SK-N-SH treated with all-trans-retinoic acid at 6 μM for 48 hours (cell line): ENCODE results near the gene MDFIC2.
"Not testable (repeated sequence)": the region's sequence is repeated elsewhere in the genome, so short reads cannot be mapped to it uniquely, and the experiment has no call there.

Source experiments
- ATAC-seq: fragments of 200-7000 bp; cut with Tn5 transposase; 3 replicates; pipeline ENCODE4 v1.9.1; 2020; ENCODE audit warnings: mild to moderate bottlenecking, moderate library complexity
- ARNTL ChIP-seq: fragments of 450-650 bp; formaldehyde crosslinking; IDR thresholded peaks from 2 replicates; pipeline ENCODE4 v1.5.0; 2020; ENCODE audit warnings: low read depth, mild to moderate bottlenecking, moderate library complexity, borderline replicate concordance
- ESRRG ChIP-seq: fragments of 250-450 bp; sonication (Bioruptor Pico); IDR thresholded peaks from 2 replicates; pipeline ENCODE4 v1.6.1; 2021; ENCODE audit warnings: mild to moderate bottlenecking
- GLIS3 ChIP-seq: fragments of 250-450 bp; sonication (Bioruptor Pico); IDR thresholded peaks from 2 replicates; pipeline ENCODE4 v1.5.0; 2020; ENCODE audit warnings: mild to moderate bottlenecking, moderate library complexity
- ISL1 ChIP-seq: fragments of 250-450 bp; sonication (Bioruptor Pico); IDR thresholded peaks from 2 replicates; pipeline ENCODE4 v2.1.2; 2022; ENCODE audit warnings: mild to moderate bottlenecking, moderate library complexity
- OSR1 ChIP-seq: fragments of 250-450 bp; sonication (Bioruptor Pico); IDR thresholded peaks from 2 replicates; pipeline ENCODE4 v1.8.0; 2022; ENCODE audit warnings: moderate library complexity, mild to moderate bottlenecking, inconsistent platforms
- PPARA ChIP-seq: fragments of 250-450 bp; sonication (Bioruptor Pico); IDR thresholded peaks from 2 replicates; pipeline ENCODE4 v1.5.0; 2020; ENCODE audit warnings: mild to moderate bottlenecking, borderline replicate concordance
- RARB ChIP-seq: fragments of 250-450 bp; sonication (Bioruptor Pico); IDR thresholded peaks from 2 replicates; pipeline ENCODE4 v1.8.0; 2021; ENCODE audit warnings: mild to moderate bottlenecking, moderate library complexity
- SNAI2 ChIP-seq: fragments of 250-450 bp; sonication (Bioruptor Pico); IDR thresholded peaks from 2 replicates; pipeline ENCODE4 v1.5.0; 2020; ENCODE audit warnings: mild to moderate bottlenecking, moderate library complexity
- TCF4 ChIP-seq: fragments of 250-450 bp; sonication (Bioruptor Pico); IDR thresholded peaks from 2 replicates; pipeline ENCODE4 v1.8.0; 2021; ENCODE audit warnings: mild to moderate bottlenecking, moderate library complexity, borderline replicate concordance
- TOX ChIP-seq: fragments of 250-450 bp; sonication (Bioruptor Pico); IDR thresholded peaks from 2 replicates; pipeline ENCODE4 v1.8.0; 2021; ENCODE audit warnings: mild to moderate bottlenecking, moderate library complexity, borderline replicate concordance
- ZC3H10 ChIP-seq: fragments of 250-450 bp; sonication (Bioruptor Pico); IDR thresholded peaks from 2 replicates; pipeline ENCODE4 v1.5.1; 2021; ENCODE audit warnings: mild to moderate bottlenecking, moderate library complexity
- ZFP3 ChIP-seq: fragments of 250-450 bp; sonication (Bioruptor Pico); IDR thresholded peaks from 2 replicates; pipeline ENCODE4 v1.5.0; 2020; ENCODE audit warnings: mild to moderate bottlenecking, moderate library complexity
- ZFP30 ChIP-seq: fragments of 450-650 bp; formaldehyde crosslinking; IDR thresholded peaks from 2 replicates; pipeline ENCODE4 v1.5.0; 2022; ENCODE audit warnings: mild to moderate bottlenecking, moderate library complexity
- ZNF565 ChIP-seq: fragments of 450-650 bp; formaldehyde crosslinking; conservative IDR thresholded peaks from 2 replicates; pipeline ENCODE4 v1.5.0; 2020; ENCODE audit warnings: low read depth, mild to moderate bottlenecking, moderate library complexity
- ZNF70 ChIP-seq: fragments of 450-650 bp; formaldehyde crosslinking; IDR thresholded peaks from 2 replicates; pipeline ENCODE4 v1.5.0; 2020; ENCODE audit warnings: mild to moderate bottlenecking, moderate library complexity
- TF ChIP-seq, protein P1 (sequence below): fragments of 250-450 bp; sonication (Bioruptor Pico); IDR thresholded peaks from 2 replicates; pipeline ENCODE4 v1.8.0; 2020; ENCODE audit warnings: mild to moderate bottlenecking, moderate library complexity, borderline replicate concordance
- TF ChIP-seq, protein P2 (sequence below): fragments of 250-450 bp; sonication (Bioruptor Pico); IDR thresholded peaks from 2 replicates; pipeline ENCODE4 v1.5.0; 2020; ENCODE audit warnings: mild to moderate bottlenecking, moderate library complexity
- TF ChIP-seq, protein P3 (sequence below): fragments of 250-450 bp; sonication (Bioruptor Pico); IDR thresholded peaks from 2 replicates; pipeline ENCODE4 v1.5.1; 2021; ENCODE audit warnings: mild to moderate bottlenecking, moderate library complexity
- TF ChIP-seq, protein P4 (sequence below): fragments of 250-450 bp; sonication (Bioruptor Pico); IDR thresholded peaks from 2 replicates; pipeline ENCODE4 v1.5.1; 2020; ENCODE audit warnings: low read depth, mild to moderate bottlenecking, moderate library complexity

Gene MDFIC2

DNA sequence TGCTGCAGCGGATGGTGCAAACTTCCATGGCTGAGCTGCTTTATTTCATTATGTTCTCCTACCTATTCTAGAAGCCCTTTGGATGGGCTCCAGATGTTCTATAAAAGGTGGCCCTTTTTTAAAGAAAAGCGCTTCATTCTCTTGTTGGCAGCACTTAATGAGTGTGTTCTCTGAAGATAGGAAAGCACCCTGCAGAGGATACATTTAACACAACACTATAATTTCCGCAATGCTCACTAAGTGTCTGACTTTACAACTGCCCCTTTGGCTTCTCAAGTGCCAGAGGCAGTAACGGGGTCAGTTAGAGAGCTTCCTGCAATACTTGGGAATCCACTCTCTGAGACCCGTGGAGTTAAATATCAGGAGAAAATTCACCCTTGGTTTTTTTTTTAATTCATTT is 88.1 kb downstream of the MDFIC2 start (continued):
- TF ChIP-seq, protein P1, sequence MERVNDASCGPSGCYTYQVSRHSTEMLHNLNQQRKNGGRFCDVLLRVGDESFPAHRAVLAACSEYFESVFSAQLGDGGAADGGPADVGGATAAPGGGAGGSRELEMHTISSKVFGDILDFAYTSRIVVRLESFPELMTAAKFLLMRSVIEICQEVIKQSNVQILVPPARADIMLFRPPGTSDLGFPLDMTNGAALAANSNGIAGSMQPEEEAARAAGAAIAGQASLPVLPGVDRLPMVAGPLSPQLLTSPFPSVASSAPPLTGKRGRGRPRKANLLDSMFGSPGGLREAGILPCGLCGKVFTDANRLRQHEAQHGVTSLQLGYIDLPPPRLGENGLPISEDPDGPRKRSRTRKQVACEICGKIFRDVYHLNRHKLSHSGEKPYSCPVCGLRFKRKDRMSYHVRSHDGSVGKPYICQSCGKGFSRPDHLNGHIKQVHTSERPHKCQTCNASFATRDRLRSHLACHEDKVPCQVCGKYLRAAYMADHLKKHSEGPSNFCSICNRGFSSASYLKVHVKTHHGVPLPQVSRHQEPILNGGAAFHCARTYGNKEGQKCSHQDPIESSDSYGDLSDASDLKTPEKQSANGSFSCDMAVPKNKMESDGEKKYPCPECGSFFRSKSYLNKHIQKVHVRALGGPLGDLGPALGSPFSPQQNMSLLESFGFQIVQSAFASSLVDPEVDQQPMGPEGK (CRISPR knock-in tag), result no peak
- no peak for TF ChIP-seq TOX

DNA sequence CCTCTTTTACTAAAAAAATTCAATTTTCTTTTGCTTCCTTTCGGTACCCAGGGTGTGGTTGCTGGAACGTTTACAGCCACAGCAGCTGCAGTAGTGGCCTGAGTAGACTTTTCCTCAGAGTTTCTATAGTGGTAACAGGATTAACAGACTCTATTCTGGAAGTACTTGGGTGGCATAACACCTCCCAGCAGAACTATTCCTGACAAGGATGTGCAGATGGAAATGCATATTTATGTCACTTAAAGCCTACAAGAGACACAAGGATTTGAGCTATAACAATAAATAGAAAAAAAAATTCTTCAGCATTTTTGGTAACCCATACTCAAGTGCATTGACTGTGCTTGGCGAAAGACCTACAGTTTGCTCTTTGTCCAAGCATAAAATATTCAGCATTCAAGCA is 94.0 kb downstream of the MDFIC2 start:
- TF ChIP-seq ESRRG (CRISPR knock-in tag), result no peak
- TF ChIP-seq TOX, result no peak
- TF ChIP-seq, protein P2, sequence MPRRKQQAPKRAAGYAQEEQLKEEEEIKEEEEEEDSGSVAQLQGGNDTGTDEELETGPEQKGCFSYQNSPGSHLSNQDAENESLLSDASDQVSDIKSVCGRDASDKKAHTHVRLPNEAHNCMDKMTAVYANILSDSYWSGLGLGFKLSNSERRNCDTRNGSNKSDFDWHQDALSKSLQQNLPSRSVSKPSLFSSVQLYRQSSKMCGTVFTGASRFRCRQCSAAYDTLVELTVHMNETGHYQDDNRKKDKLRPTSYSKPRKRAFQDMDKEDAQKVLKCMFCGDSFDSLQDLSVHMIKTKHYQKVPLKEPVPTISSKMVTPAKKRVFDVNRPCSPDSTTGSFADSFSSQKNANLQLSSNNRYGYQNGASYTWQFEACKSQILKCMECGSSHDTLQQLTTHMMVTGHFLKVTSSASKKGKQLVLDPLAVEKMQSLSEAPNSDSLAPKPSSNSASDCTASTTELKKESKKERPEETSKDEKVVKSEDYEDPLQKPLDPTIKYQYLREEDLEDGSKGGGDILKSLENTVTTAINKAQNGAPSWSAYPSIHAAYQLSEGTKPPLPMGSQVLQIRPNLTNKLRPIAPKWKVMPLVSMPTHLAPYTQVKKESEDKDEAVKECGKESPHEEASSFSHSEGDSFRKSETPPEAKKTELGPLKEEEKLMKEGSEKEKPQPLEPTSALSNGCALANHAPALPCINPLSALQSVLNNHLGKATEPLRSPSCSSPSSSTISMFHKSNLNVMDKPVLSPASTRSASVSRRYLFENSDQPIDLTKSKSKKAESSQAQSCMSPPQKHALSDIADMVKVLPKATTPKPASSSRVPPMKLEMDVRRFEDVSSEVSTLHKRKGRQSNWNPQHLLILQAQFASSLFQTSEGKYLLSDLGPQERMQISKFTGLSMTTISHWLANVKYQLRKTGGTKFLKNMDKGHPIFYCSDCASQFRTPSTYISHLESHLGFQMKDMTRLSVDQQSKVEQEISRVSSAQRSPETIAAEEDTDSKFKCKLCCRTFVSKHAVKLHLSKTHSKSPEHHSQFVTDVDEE (CRISPR knock-in tag), result no peak
- no peak for TF ChIP-seq ZFP3 (CRISPR knock-in tag)
- no peak for TF ChIP-seq PPARA
- TF ChIP-seq ISL1 (CRISPR knock-in tag), result no peak
- no peak for TF ChIP-seq RARB (CRISPR knock-in tag)
- TF ChIP-seq ZNF565 (CRISPR knock-in tag), result no peak
- ATAC-seq, result no peak

DNA sequence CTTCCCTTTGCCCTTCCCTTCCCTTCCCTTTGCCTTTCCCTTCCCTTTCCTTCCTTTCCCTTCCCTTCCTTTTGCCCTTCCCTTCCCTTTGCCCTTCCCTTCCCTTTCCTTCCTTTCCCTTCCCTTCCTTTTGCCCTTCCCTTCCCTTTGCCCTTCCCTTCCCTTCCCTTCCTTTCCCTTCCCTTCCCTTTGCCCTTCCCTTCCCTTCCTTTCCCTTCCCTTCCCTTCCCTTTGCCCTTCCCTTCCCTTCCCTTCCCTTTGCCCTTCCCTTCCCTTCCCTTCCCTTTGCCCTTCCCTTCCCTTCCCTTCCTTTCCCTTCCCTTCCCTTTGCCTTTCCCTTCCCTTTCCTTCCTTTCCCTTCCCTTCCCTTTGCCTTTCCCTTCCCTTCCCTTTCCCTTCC is 101.2 kb downstream of the MDFIC2 start:
- not testable (repeated sequence) for ATAC-seq

DNA sequence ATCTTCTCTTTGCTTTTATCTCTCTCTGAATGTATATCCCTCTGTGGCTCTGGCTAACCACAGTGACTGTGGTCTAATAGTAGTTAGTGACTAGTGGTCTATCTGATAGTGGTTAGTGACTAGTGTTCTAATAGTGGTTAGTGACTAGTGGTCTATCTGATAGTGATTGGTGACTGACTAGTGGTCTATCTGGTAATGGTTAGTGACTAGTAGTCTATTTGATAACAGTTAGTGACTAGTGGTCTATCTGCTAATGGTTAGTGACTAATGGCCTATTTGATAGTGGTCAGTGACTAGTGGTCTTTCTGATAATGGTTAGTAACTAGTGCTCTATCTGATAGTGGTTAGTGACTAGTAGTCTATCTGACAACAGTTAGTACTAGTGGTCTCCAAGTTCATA is 110.5 kb downstream of the MDFIC2 start:
- ATAC-seq, result no peak
- TF ChIP-seq GLIS3 (CRISPR knock-in tag) (no peak), ISL1 (CRISPR knock-in tag) (no peak), SNAI2 (no peak), ZFP30 (CRISPR knock-in tag) (no peak), OSR1 (no peak), TOX (no peak), TCF4 (CRISPR knock-in tag) (no peak), PPARA (no peak), RARB (CRISPR knock-in tag) (no peak), ARNTL (CRISPR knock-in tag) (no peak), ZNF70 (CRISPR knock-in tag) (no peak), ZNF565 (CRISPR knock-in tag) (no peak), ESRRG (CRISPR knock-in tag) (no peak), ZC3H10 (CRISPR knock-in tag) (no peak)
- TF ChIP-seq, protein P3, sequence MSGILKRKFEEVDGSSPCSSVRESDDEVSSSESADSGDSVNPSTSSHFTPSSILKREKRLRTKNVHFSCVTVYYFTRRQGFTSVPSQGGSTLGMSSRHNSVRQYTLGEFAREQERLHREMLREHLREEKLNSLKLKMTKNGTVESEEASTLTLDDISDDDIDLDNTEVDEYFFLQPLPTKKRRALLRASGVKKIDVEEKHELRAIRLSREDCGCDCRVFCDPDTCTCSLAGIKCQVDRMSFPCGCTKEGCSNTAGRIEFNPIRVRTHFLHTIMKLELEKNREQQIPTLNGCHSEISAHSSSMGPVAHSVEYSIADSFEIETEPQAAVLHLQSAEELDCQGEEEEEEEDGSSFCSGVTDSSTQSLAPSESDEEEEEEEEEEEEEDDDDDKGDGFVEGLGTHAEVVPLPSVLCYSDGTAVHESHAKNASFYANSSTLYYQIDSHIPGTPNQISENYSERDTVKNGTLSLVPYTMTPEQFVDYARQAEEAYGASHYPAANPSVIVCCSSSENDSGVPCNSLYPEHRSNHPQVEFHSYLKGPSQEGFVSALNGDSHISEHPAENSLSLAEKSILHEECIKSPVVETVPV (CRISPR knock-in tag), result no peak
- TF ChIP-seq, protein P1 (CRISPR knock-in tag), result no peak
- TF ChIP-seq, protein P4, sequence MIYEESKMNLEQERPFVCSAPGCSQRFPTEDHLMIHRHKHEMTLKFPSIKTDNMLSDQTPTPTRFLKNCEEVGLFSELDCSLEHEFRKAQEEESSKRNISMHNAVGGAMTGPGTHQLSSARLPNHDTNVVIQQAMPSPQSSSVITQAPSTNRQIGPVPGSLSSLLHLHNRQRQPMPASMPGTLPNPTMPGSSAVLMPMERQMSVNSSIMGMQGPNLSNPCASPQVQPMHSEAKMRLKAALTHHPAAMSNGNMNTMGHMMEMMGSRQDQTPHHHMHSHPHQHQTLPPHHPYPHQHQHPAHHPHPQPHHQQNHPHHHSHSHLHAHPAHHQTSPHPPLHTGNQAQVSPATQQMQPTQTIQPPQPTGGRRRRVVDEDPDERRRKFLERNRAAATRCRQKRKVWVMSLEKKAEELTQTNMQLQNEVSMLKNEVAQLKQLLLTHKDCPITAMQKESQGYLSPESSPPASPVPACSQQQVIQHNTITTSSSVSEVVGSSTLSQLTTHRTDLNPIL (CRISPR knock-in tag), result no peak
- TF ChIP-seq, protein P2 (CRISPR knock-in tag), result no peak
